HT-29 (cell line): Measurements from ENCODE around the gene ALDH1A3. TPM values are rescaled to one million over a fixed set of nuclear protein-coding genes. Genes with fewer than 3 reads are reported as not detected.

ENCODE experiments used
- DNase-seq: peaks from one replicate; pipeline ENCODE4 v3.0.0-alpha.2; 2015; ENCODE audit warnings: low spot score
- total RNA-seq: library from RNA; depleted of rRNA; stranded (reverse); fragments of >200 nt; shearing (Covaris generic); gene quantifications from 2 replicates; pipeline ENCODE4 v1.2.3, GENCODE V29; 2014

Gene ALDH1A3
- total RNA-seq, 1 experiment from 2014 or later = 21.0 TPM

- DNase-seq = no peak
Observed at GRCh38 chr15:100925480-100925879, 45.8 kb downstream of the ALDH1A3 start.

- DNase-seq = no peak
Observed at GRCh38 chr15:100926258-100926657, 46.6 kb downstream of the ALDH1A3 start.

- DNase-seq = no peak
Observed at GRCh38 chr15:100926971-100927756, 47.5 kb downstream of the ALDH1A3 start.

- peak; percentile 68 for DNase-seq
Observed at GRCh38 chr15:100928632-100929280, 49.1 kb downstream of the ALDH1A3 start.

GRCh38 chr15:100929641-100930042, 50.0 kb downstream of the ALDH1A3 start:
- DNase-seq = no peak

- DNase-seq = no peak
Observed at GRCh38 chr15:100930306-100930848, 50.7 kb downstream of the ALDH1A3 start.

- no peak for DNase-seq
Observed at GRCh38 chr15:100931143-100931890, 51.7 kb downstream of the ALDH1A3 start.

GRCh38 chr15:100932676-100933348, 53.2 kb downstream of the ALDH1A3 start:
- DNase-seq = no peak

- no peak for DNase-seq
Observed at GRCh38 chr15:100934166-100934565, 54.5 kb downstream of the ALDH1A3 start.

- DNase-seq = no peak
Observed at GRCh38 chr15:100934726-100935125, 55.1 kb downstream of the ALDH1A3 start.

- DNase-seq = no peak
Observed at GRCh38 chr15:100937171-100937570, 57.5 kb downstream of the ALDH1A3 start.

GRCh38 chr15:100939791-100940190, 60.2 kb downstream of the ALDH1A3 start:
- DNase-seq = no peak

GRCh38 chr15:100940767-100941379, 61.2 kb downstream of the ALDH1A3 start:
- DNase-seq = no peak

GRCh38 chr15:100941536-100941935, 61.9 kb downstream of the ALDH1A3 start:
- DNase-seq = no peak

GRCh38 chr15:100942656-100943425, 63.2 kb downstream of the ALDH1A3 start:
- no peak for DNase-seq

GRCh38 chr15:100944244-100944895, 64.7 kb downstream of the ALDH1A3 start:
- no peak for DNase-seq

- DNase-seq = no peak
Observed at GRCh38 chr15:100944986-100945385, 65.4 kb downstream of the ALDH1A3 start.

- no peak for DNase-seq
Observed at GRCh38 chr15:100947760-100948429, 68.3 kb downstream of the ALDH1A3 start.

- DNase-seq = no peak
Observed at GRCh38 chr15:100948430-100948762, 68.8 kb downstream of the ALDH1A3 start.
